BJ (cell line): ENCODE measurements around the gene NOD2. TPM values are rescaled to one million over a fixed set of nuclear protein-coding genes. Genes with fewer than 3 reads are reported as not detected.

ENCODE experiments used
- CTCF ChIA-PET: fragments of 350-600 bp; formaldehyde crosslinking; extraction: SDS; loops from one replicate; lab custom pipeline; 2021; ENCODE audit warnings: antibody characterized with exemption, inconsistent platforms; lab: Yijun Ruan, JAX
- POLR2A ChIA-PET: fragments of 300-600 bp; sonication (Branson Sonifier 250); formaldehyde crosslinking; extraction: SDS; loops from one replicate; lab custom pipeline; 2021; ENCODE audit warnings: antibody characterized with exemption; lab: Charles Lee
- DNase-seq: peaks from one replicate; pipeline ENCODE4 v3.0.0-alpha.2; 2011; ENCODE audit warnings: low read depth
- H3K27me3 ChIP-seq: 2 replicates; pipeline ENCODE4 v1.6.0; 2011; ENCODE audit warnings: low read length; ENCODE audit not compliant: control insufficient read depth, insufficient read depth
- H3K36me3 ChIP-seq: 2 replicates; pipeline ENCODE4 v1.5.1; 2011; ENCODE audit warnings: low read length; ENCODE audit not compliant: control insufficient read depth, insufficient read depth
- H3K4me3 ChIP-seq: 2 replicates; pipeline ENCODE4 v1.5.1; 2011; ENCODE audit warnings: low read depth, mild to moderate bottlenecking, control low read depth, low read length
- CTCF ChIP-seq: IDR thresholded peaks from 2 replicates; pipeline ENCODE4 v1.5.1; 2011; ENCODE audit warnings: low read depth, mild to moderate bottlenecking, control low read depth, inconsistent platforms, low read length, moderate library complexity; ENCODE audit not compliant: insufficient read depth
- polyA plus RNA-seq: library from polyadenylated mRNA; depleted of rRNA; stranded (reverse); fragments of >200 nt; gene quantifications from 2 replicates; pipeline ENCODE4 v1.2.3, GENCODE V29; 2011

The NOD2 gene
- polyA plus RNA-seq, 1 experiment: not detected

- Histone ChIP-seq H3K27me3 (no peaks in the 10 kb centered on the region), H3K36me3 (no peaks in the 10 kb centered on the region), H3K4me3 (no peak overlapping the region)
- ChIA-PET POLR2A (no interaction called here), CTCF (no interaction called here)
- DNase-seq: no peak
- no peak for TF ChIP-seq CTCF
Observed at GRCh38 chr16:50743581-50744225, 50.3 kb downstream of the NOD2 start.

DNA sequence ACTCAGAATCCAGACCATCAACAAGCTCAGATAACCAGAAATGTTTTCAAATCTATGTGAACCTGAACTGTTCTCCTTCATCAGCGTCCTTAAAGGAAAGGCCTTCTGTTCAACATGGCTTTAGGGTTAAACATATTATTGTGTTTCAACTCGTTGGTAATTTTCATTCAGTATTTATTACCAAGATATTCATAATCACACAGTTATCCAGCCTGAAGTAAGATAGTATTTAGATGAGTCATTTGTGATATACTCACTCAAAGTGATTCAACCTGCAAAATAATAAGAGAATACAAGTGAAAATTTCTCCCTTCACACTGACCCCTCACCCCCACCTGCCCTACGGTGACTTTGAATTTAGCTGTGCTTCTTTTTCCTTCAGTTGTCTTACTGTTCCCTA lies 51.5 kb downstream of the NOD2 start:
- CTCF ChIA-PET: interaction anchor here (0.6 kb wide), 1 partner anchor 19 kb away, joined by 5 read pairs; no protein-coding TSS in a partner anchor
- no peaks in the 10 kb centered on the region for H3K36me3 ChIP-seq
- no peak for TF ChIP-seq CTCF
- POLR2A ChIA-PET: no interaction called here
- DNase-seq: no peak
- H3K27me3 ChIP-seq: no peaks in the 10 kb centered on the region
- H3K4me3 ChIP-seq: no peak overlapping the region

DNA sequence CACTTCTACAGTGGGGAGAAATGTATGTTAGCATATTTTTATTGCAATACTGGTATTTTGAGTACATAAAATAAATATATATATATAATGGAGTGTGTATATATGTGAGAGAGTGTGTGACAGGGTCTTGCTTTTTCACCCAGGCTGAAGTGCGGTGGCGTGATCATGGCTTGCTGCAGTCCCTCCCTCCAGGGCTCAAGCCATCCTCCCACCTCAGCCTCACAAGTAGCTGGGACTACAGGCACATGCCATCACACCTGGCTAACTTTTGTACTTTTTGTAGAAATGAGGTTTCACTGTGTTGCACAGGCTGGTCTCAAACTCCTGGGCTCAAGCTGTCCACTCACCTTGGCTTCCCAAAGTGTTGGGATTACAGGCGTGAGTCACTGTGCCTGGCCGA lies 52.5 kb downstream of the NOD2 start:
- CTCF ChIA-PET: interaction anchor here (1.0 to 1.9 kb wide), 2 partner anchors 60 to 788 kb away, joined by 3 to 11 read pairs; no protein-coding TSS in a partner anchor

DNA sequence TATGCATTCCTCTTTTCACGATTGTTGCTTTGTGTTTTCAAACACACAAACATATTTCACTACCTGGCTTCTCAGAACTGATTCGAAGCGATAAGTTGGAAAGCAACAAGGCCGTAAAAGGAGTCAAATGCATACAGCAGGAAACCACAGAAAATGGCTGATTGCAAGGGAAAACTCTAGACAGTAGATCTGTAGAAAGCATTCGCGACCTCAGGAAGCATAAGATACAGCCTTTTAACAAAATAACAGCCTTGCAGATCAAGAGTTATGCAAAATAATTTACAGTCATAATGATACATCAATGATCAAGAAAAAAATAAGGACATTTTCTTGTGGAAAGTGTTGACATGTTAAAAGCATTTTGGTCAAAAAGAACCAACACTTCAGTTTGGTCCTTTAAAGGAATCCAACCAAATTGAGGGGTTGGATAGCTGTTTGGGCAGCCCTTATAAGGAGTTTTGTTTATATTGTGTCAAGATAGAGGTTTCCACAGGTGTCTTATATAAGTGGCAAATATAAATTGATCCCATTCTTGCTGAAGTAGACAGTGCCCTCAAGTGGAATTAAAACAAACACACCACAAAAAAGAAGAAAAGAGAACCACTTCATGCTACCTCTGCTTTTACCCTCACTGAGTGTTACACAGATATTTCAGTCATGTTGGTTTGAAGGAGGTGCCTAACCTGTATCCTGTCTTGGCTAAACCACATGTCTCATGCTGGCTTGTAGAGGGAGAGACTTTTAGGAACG lies 54.0 kb downstream of the NOD2 start:
- Histone ChIP-seq H3K4me3 (no peak overlapping the region), H3K27me3 (no peaks in the 10 kb centered on the region), H3K36me3 (no peaks in the 10 kb centered on the region)
- CTCF ChIA-PET: interaction anchor here (0.7 to 1.9 kb wide), 5 partner anchors 18 to 722 kb away, joined by 3 to 11 read pairs (median 3); partner anchors contain the start of gene CNEP1R1
- POLR2A ChIA-PET: no interaction called here
- no peak for DNase-seq
- TF ChIP-seq CTCF: no peak

More for the DNA sequence above, 52.5 kb downstream of the NOD2 start:
- H3K27me3 ChIP-seq: no peaks in the 10 kb centered on the region
- POLR2A ChIA-PET: no interaction called here
- no peak for DNase-seq
- H3K36me3 ChIP-seq: no peaks in the 10 kb centered on the region
- H3K4me3 ChIP-seq: no peak overlapping the region
- TF ChIP-seq CTCF: no peak

DNA sequence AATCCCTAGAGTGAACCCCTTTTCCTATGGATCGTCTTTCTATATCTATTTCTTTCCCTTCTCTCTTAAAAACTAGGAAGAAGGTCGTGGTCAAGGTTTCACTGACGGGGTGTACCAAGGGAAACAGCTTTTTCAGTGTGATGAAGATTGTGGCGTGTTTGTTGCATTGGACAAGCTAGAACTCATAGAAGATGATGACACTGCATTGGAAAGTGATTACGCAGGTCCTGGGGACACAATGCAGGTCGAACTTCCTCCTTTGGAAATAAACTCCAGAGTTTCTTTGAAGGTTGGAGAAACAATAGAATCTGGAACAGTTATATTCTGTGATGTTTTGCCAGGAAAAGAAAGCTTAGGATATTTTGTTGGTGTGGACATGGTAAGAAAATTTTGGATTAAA lies 58.1 kb downstream of the NOD2 start:
- no peak for TF ChIP-seq CTCF
- CTCF ChIA-PET: interaction anchor here (0.6 kb wide), 1 partner anchor 630 kb away, joined by 3 read pairs; no protein-coding TSS in a partner anchor
- H3K27me3 ChIP-seq: no peaks in the 10 kb centered on the region
- POLR2A ChIA-PET: no interaction called here
- H3K36me3 ChIP-seq: peaks cover 2% of the 10 kb centered on the region; the same call in 1 of the 2 replicates
- DNase-seq: no peak
- no peak overlapping the region for H3K4me3 ChIP-seq
